GM04504 (cell line): ENCODE data around the gene KLHL17.
A peak's percentile ranks its signal among the peaks of the same experiment; 100 is the strongest.
"Not testable (repeated sequence)": the region's sequence is repeated elsewhere in the genome, so short reads cannot be mapped to it uniquely, and the experiment has no call there.

Experiments
- DNase-seq: peaks from one replicate; pipeline ENCODE4 v3.0.0-alpha.2; 2012; ENCODE audit warnings: low read depth

The KLHL17 gene

DNA sequence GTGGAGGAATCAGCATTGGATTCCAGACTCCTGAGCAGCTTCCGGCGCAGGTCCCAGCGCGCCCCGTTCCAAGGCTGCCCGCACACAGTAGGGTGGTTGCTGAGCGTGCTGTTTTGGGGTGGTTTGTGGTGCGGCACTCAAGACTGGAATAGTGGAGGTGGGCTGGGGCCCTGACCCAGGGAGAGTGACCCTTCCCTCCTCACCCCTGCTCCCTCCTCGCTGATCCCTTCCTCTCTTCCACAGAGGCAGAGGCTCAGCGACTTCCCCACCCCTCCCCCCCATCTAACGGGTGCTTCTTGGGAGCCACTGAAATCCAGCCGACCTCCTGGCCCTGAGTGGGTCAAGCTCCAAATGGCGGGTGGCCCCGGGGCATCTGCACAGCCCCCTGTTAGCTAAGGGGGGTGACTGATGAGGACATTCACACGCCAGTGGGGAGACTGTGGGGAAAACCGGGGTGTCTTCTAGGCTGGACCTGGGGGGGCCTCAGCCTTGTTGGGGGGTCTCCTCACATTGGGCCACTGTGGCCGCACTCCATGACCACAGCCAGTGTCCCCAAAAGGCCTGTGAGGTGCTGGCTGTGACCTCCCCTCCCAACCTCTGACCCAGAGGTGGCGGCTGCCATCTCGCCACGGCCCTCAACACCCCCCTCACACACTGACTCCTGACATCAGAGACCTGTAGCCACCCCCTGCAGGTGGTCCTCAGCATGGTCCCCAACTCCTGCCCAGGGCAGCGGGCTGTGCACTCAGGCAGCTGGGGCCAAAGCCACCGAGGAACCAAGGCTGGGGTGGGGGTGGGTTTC is 43.4 kb downstream of the KLHL17 start:
- no peak for DNase-seq

DNA sequence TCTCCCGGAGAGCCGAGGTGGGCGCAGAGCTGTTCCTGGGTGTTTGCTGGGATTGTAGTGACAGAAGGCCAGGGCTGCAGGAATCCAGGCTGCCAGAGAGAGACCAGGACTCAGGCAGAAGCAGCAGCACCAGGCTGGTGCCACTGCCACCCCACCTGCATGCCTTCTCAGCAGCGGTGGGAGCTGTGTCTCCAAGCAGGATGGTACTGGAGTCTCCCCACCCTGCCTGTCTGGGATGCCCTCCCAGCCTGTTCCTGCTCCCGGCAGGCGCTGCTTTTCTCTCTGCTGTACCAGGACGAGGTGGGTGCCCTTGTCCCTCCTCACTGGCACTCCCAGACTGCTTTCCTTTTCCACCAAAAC is 44.0 kb downstream of the KLHL17 start:
- DNase-seq = no peak

DNA sequence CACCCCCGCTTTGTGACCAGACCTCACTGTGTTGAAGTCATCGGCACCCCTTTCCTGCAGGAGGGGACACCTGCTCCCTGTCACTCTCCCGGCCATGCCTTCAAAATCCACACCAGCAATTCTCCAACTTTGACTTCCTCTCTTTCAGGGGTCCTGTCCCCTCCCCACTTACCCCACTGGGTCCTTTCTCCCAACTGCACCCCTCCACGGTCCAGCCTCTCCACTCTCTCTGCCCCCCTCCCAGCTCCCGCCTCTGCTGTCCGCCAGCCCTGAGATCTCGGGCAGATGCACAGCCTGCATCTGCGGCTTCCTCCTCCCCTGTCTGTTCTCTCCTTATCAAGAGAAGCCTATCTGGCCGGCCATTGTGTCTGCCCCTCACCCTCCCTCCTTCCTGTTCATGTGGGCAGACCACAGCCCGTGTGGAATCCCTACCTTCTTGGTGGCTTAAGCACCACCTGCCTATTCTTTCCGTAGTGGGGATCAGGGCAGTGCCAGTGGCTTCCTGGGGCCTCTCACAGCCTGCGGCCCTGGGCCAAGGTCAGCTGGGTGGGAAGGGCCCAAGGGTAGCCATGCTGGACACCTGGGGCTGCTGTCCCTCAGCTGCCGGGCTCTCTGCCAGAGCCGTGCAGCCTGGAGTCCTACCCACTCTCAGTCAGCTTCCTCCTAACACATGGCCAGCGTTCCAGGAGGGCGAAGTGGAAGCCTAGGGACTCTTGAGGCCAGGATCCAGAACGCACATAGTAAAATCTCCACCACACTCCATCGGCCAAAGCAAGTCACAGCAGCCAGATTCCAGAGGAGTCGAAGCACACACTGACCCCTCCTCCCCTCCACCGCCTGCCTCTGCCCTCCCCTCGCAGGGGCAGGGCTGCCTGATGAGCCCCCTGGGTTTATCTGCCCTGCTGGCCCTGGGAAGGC is 44.7 kb downstream of the KLHL17 start:
- no peak for DNase-seq

DNA sequence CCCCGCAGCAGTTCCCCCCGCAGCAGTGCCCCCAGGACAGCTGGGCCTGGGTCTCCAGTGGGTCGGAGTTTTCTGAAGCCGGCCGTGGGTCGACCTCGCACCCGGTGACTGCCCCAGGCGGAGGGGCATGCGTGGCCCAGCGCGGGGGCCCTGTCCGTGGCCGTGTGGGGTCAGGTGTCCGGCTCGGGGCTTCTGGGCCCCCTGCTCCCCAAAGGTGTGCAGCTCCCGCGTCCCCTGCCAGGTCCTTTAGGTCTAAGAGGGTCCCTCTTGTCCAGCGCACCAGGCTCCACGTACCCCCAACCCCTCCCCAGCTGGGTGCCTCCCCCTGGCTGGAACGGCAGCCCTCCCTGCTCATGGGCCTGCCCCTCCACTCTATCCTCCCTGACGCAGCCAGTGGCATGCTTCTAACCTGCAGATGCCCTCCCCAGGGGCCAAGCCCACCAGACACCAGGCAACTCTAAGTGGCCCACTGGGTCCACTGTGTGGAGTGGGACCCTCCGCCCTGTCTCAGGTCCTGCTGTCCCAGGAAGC is 45.5 kb downstream of the KLHL17 start:
- no peak for DNase-seq

DNA sequence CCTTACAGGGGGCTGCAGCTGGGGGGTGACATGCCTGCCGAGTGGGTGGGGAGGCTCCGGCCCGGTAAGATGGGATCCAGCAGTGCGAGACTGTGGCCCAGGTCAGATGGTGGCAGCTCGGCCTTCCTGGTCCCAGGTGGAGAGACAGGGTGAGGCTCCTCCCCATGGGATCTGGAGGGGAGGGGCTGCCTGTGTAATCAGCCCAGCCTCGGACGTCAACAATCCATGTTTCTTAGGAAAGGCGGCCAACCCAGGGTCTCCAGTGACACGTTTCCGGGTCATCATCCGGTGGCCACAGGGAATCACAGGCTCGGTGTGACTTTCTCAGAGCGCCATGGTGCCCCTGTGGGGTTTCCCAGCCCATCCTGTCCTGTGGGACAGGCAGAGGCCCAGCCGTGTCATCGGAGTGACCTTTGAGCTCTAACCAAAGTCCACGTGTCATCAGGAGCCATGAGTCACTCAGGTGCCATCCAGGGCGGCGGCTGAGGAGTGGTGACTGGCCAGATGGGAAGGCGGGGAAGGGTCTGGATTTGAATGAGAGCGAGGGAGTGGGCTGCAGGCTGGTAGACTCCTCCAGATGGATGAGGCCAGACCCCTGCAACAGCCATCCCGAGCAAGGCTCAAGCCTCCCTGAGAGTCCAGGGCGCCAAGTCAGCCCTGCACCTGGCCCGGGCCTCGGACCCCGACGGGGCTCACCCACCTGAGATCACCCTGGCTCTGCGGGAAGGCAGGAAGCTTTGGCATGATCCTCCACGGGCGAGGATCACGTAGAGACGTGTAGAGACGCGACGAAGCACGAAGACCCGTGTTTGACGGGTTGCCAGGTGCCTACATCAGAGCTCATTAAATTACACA is 46.1 kb downstream of the KLHL17 start:
- no peak for DNase-seq

DNA sequence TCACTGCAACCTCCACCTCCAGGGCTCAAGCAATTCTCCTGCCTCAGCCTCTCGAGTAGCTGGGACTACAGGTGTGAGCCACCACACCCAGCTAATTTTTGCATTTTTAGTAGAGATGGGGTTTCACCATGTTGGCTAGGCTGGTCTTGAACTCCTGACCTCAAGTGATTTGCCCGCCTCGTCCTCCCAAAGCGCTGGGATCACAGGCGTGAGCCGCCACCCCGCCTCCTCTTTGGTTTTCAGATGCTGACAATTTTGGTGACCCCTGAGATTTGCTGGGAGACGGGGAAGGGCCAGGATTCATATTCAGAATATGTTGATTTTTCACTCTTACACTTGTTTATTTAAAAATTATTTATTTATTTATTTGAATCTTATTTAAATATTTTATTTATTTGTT is 49.7 kb downstream of the KLHL17 start:
- DNase-seq = not testable (repeated sequence)

DNA sequence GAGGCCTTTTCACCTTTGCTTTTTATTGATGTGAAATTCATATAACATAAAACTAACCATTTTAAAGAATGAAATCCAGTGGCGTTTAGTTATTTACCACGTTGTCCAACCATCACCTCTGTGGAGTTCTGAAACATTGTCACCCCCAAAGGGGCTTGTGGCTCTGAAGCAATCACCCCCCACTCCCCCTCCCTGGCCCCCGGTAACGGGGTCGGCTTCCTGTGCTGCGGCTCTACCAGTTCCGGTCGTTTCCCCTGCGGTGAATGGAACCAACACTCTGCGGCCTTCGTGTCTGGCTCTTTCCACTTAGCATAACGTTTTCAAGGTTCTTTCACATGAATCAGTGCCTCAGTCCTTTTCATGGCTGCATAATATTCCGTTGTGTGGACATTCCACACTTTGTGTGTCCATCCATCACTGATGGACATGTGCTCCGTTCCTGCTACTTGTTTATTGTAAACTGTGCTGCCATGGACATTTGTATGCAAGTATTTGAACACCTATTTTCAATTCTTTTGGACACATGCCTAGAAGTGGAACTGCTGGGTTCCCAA is 51.1 kb downstream of the KLHL17 start:
- no peak for DNase-seq

DNA sequence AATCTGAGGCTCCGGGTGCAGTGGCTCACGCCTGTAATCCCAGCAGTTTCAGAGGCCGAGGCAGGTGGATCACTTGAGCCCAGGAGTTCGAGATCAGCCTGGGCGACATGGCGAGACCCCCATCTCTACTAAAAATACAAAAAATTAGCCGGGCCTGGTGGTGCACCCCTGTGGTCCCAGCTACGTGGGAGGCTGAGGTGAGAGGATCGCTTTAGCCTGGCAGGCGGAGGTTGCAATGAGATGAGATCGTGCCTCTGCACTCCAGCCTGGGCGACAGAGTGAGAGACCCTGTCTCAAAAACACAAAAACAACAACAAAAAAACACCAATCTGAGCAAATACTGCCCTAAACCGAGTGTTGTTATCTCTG is 52.3 kb downstream of the KLHL17 start:
- DNase-seq = not testable (repeated sequence)

DNA sequence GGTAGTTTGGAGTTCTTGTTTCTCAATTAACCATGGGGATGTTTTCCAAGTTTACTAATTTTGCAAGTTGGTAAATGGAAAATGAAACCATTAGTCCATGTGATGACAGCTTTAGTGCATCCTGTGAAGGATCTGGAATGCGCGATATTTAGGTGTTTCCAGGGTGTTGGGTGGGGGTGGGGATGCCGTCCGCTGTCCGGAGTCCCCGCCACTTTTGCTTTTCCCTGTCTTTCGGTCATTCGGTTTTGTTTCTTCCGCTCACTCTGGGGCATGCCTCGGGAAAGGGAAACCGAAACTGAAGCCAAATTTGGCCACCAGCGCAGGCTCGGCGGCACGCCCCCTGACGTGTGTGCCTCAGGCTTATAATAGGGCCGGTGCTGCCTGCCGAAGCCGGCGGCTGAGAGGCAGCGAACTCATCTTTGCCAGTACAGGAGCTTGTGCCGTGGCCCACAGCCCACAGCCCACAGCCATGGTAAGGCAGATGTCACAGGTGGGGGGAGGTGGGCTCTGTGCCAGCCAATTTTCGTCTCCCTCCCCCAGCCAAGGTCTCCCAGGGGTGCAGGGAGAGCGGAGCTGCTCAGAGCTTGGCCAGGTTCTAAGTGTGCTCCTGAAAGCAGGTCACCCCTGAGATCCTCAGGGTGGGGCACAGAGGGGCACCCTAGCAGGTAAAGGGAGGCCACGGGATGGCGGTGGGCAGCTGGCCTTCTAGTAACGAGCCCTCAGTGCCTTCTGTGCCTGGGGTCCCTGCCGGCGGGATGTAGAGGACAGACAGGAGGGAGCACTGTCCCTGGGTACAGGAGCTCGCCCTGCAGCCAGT is 52.9 kb downstream of the KLHL17 start, which contains the start of gene ISG15:
Gene ISG15, plus strand, starts transcription at position 393 of the 817 bp plus-strand sequence. Its CDS starts 77 bp downstream, at position 470.
- peak; percentile 77 for DNase-seq

DNA sequence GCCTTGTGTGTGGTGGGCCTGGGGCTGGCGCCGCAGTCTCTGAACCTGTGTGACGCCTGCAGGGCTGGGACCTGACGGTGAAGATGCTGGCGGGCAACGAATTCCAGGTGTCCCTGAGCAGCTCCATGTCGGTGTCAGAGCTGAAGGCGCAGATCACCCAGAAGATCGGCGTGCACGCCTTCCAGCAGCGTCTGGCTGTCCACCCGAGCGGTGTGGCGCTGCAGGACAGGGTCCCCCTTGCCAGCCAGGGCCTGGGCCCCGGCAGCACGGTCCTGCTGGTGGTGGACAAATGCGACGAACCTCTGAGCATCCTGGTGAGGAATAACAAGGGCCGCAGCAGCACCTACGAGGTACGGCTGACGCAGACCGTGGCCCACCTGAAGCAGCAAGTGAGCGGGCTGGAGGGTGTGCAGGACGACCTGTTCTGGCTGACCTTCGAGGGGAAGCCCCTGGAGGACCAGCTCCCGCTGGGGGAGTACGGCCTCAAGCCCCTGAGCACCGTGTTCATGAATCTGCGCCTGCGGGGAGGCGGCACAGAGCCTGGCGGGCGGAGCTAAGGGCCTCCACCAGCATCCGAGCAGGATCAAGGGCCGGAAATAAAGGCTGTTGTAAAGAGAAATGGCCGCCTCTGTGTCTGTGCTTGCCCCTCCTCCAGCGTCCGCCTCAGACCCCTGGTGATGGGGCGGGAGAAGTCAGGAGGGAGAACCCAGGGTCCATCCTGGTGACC is 53.7 kb downstream of the KLHL17 start:
- no peak for DNase-seq

DNA sequence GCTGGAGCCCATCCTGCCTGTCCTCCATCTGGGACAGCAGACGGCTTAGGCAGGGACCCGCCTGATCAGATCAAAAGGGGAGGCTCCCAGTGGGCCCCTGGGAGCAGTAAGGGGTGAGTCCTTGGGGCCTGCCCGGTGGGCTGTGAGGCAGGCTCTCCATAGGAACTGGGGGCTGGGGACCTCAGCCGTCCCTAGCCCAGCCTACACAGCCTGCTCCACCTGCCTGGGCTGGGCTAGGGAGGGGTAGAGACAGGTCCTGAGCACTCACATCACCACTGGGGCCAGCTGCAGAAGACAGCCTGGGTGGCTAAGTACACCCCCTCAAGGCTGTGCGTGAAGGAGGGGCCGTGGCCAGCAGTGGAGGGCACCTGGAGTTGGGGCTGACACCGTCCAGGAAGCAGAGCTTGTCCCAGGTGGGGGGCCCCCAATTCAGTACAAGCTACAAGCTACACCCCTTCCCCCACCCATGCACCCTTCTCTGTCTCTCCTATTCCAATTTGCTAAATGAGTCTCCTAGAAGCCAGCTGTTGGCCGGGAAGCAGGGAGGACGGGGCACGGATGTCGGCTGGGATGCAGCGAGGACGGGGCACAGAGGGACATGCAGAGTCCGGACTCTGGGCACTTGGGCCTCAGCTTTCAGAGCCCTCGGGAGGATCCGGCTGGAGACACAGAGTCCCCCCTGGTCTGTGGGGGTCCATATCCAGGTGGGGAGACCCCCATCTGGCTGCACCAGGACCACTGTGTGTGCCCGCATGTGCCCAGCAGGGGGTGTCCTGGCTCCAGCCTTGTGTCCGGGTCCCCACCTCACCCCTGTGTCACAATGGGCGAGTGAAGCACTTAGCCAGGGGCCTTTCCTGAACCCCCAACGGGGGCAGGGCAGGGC is 54.7 kb downstream of the KLHL17 start:
- no peak for DNase-seq
